Stomach (tissue), 4 donors: Measurements from ENCODE around the gene VSIG10L2.

Experiments used
- EP300 ChIP-seq: sonication (generic); formaldehyde crosslinking; IDR thresholded peaks from one replicate; pipeline ENCODE4 v1.6.1; 2017; ENCODE audit warnings: antibody characterized with exemption
- POLR2A ChIP-seq, 4 donors: fragments of 450-650 bp; IDR thresholded peaks; one replicate each; pipeline ENCODE4 v1.6.1; 2016; ENCODE audit warnings: antibody characterized with exemption in 4 of 4, control low read depth in 2 of 4, mild to moderate bottlenecking in 1 of 4, moderate library complexity in 1 of 4
- TF ChIP-seq, protein P1 (sequence below), 7 experiments: fragments of 450-650 bp in 4 of 7; fragments of 200-600 bp in 3 of 7; sonication (generic) in 3 of 7; IDR thresholded peaks; one replicate each; pipeline ENCODE4 v1.5.1; 2016 to 2019; ENCODE audit warnings: antibody characterized with exemption in 7 of 7, control low read depth in 2 of 7, mild to moderate bottlenecking in 1 of 7

DNA sequence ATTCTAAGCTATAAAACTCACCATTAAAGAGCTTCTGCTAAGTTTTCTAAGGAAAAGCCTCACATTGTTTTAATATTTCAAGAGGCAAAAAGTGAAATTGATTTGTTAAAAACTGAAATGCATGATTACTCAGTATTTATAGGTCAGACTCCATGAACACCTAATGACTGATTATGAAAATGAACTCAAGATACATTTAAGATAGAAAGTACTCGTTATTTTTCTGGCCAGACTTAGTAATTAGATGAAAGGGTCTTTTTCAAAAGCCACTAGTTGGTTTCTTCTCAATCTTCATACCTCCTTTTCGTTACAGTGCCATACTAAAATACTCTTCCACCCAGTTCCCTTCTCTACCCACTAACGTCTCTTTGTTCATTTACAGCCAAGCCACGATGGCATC, 56.3 kb downstream of the VSIG10L2 start:
- TF ChIP-seq POLR2A (IDR thresholded peaks at IDR 0.05) (no peak), EP300 (no peak)
- TF ChIP-seq, protein P1, sequence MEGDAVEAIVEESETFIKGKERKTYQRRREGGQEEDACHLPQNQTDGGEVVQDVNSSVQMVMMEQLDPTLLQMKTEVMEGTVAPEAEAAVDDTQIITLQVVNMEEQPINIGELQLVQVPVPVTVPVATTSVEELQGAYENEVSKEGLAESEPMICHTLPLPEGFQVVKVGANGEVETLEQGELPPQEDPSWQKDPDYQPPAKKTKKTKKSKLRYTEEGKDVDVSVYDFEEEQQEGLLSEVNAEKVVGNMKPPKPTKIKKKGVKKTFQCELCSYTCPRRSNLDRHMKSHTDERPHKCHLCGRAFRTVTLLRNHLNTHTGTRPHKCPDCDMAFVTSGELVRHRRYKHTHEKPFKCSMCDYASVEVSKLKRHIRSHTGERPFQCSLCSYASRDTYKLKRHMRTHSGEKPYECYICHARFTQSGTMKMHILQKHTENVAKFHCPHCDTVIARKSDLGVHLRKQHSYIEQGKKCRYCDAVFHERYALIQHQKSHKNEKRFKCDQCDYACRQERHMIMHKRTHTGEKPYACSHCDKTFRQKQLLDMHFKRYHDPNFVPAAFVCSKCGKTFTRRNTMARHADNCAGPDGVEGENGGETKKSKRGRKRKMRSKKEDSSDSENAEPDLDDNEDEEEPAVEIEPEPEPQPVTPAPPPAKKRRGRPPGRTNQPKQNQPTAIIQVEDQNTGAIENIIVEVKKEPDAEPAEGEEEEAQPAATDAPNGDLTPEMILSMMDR (IDR thresholded peaks at IDR 0.05) = no peak
